ENCODE data around the gene IGF1.
A peak's percentile ranks its signal among the peaks of the same experiment; 100 is the strongest.

IGF1 gene

GRCh38 chr12:102461501-102461900 is 18.9 kb downstream of the IGF1 start:
- H3K4ac ChIP-seq (ENCODE audit: low read depth in 1 of 2, low read length in 2 of 2) = no peak overlapping the region
- H3K14ac ChIP-seq (ENCODE audit: low read length in 2 of 2) = no peak overlapping the region
- H2BK120ac ChIP-seq (ENCODE audit: low read depth, low read length) = no peak overlapping the region
- no peak overlapping the region for H2BK12ac ChIP-seq (ENCODE audit: low read length in 2 of 2)
- H3K4me2 ChIP-seq (ENCODE audit: low read length, poor library complexity, severe bottlenecking) = no peak overlapping the region
- no peak overlapping the region for H2AK5ac ChIP-seq (ENCODE audit: low read length, severe bottlenecking)
- no peak overlapping the region for H4K8ac ChIP-seq (ENCODE audit: low read length)
- no peaks in the 10 kb centered on the region for H3K4me1 ChIP-seq (ENCODE audit: control insufficient read depth, insufficient read depth, low read depth, low read length)
- no peak overlapping the region for H2BK5ac ChIP-seq (ENCODE audit: low read depth, low read length, poor library complexity, severe bottlenecking)
- DNase-seq = no peak
- no peak overlapping the region for H4K91ac ChIP-seq (ENCODE audit: low read length)
- H3K27ac ChIP-seq (ENCODE audit: low read length, poor library complexity, severe bottlenecking) = no peak overlapping the region
- no peaks in the 10 kb centered on the region for H3K9me3 ChIP-seq (ENCODE audit: control insufficient read depth, low read length)
- no peak overlapping the region for H2BK15ac ChIP-seq (ENCODE audit: low read depth, poor library complexity, severe bottlenecking)
- no peak overlapping the region for H2AFZ ChIP-seq (ENCODE audit: low read depth, low read length)
- no peaks in the 10 kb centered on the region for H3K27me3 ChIP-seq (ENCODE audit: control insufficient read depth in 1 of 2, insufficient read depth in 1 of 2, low read length in 2 of 2)
- H3K9ac ChIP-seq (ENCODE audit: low read length) = no peak overlapping the region
- H3K23ac ChIP-seq (ENCODE audit: low read length in 2 of 2) = no peak overlapping the region
- H3K36me3 ChIP-seq (ENCODE audit: control insufficient read depth in 1 of 2, insufficient read depth in 2 of 2, low read depth in 1 of 2, low read length in 2 of 2) = no peaks in the 10 kb centered on the region
- no peaks in the 10 kb centered on the region for H3K79me1 ChIP-seq (replicated peaks; ENCODE audit: low read length, poor library complexity, severe bottlenecking)
- no peak overlapping the region for H3K18ac ChIP-seq (ENCODE audit: low read depth in 1 of 2, low read length in 2 of 2)
- no peak overlapping the region for H3K4me3 ChIP-seq (ENCODE audit: insufficient read depth in 1 of 2, low read depth in 1 of 2, low read length in 2 of 2)
- no CpG with 5 or more reads among the region's 1 CpG for WGBS

GRCh38 chr12:102459314-102459713 is 21.0 kb downstream of the IGF1 start:
- no peak overlapping the region for H2BK12ac ChIP-seq (ENCODE audit: low read length in 2 of 2)
- no peak overlapping the region for H3K18ac ChIP-seq (ENCODE audit: low read depth in 1 of 2, low read length in 2 of 2)
- no peak overlapping the region for H2AK5ac ChIP-seq (ENCODE audit: low read length, severe bottlenecking)
- no peaks in the 10 kb centered on the region for H3K79me1 ChIP-seq (replicated peaks; ENCODE audit: low read length, poor library complexity, severe bottlenecking)
- no peaks in the 10 kb centered on the region for H3K9me3 ChIP-seq (ENCODE audit: control insufficient read depth, low read length)
- DNase-seq = no peak
- H4K8ac ChIP-seq (ENCODE audit: low read length) = no peak overlapping the region
- no peak overlapping the region for H2BK5ac ChIP-seq (ENCODE audit: low read depth, low read length, poor library complexity, severe bottlenecking)
- no peak overlapping the region for H3K23ac ChIP-seq (ENCODE audit: low read length in 2 of 2)
- no peak overlapping the region for H3K4ac ChIP-seq (ENCODE audit: low read depth in 1 of 2, low read length in 2 of 2)
- H3K4me1 ChIP-seq (ENCODE audit: control insufficient read depth, insufficient read depth, low read depth, low read length) = no peaks in the 10 kb centered on the region
- H3K4me3 ChIP-seq (ENCODE audit: insufficient read depth in 1 of 2, low read depth in 1 of 2, low read length in 2 of 2) = no peak overlapping the region
- H2AFZ ChIP-seq (ENCODE audit: low read depth, low read length) = no peak overlapping the region
- no peak overlapping the region for H4K91ac ChIP-seq (ENCODE audit: low read length)
- no peak overlapping the region for H3K14ac ChIP-seq (ENCODE audit: low read length in 2 of 2)
- no peak overlapping the region for H3K27ac ChIP-seq (ENCODE audit: low read length, poor library complexity, severe bottlenecking)
- no peaks in the 10 kb centered on the region for H3K27me3 ChIP-seq (ENCODE audit: control insufficient read depth in 1 of 2, insufficient read depth in 1 of 2, low read length in 2 of 2)
- no peak overlapping the region for H2BK120ac ChIP-seq (ENCODE audit: low read depth, low read length)
- no peak overlapping the region for H3K4me2 ChIP-seq (ENCODE audit: low read length, poor library complexity, severe bottlenecking)
- H3K36me3 ChIP-seq (ENCODE audit: control insufficient read depth in 1 of 2, insufficient read depth in 2 of 2, low read depth in 1 of 2, low read length in 2 of 2) = no peaks in the 10 kb centered on the region
- 80% methylated on average over 4 of the region's 5 CpGs for WGBS
- no peak overlapping the region for H2BK15ac ChIP-seq (ENCODE audit: low read depth, poor library complexity, severe bottlenecking)
- H3K9ac ChIP-seq (ENCODE audit: low read length) = no peak overlapping the region

GRCh38 chr12:102454808-102455760 is 25.3 kb downstream of the IGF1 start:
- 95% methylated on average over 4 of the region's 4 CpGs for WGBS
- Histone ChIP-seq H3K27me3 (ENCODE audit: control insufficient read depth in 1 of 2, insufficient read depth in 1 of 2, low read length in 2 of 2) (no peaks in the 10 kb centered on the region), H3K14ac (ENCODE audit: low read length in 2 of 2) (no peak overlapping the region)

GRCh38 chr12:102454330-102454729 is 26.0 kb downstream of the IGF1 start:
- no peak for DNase-seq
- H2BK5ac ChIP-seq (ENCODE audit: low read depth, low read length, poor library complexity, severe bottlenecking) = no peak overlapping the region
- no peak overlapping the region for H3K27ac ChIP-seq (ENCODE audit: low read length, poor library complexity, severe bottlenecking)
- H4K91ac ChIP-seq (ENCODE audit: low read length) = no peak overlapping the region
- no peak overlapping the region for H3K4me2 ChIP-seq (ENCODE audit: low read length, poor library complexity, severe bottlenecking)
- H3K14ac ChIP-seq (ENCODE audit: low read length in 2 of 2) = no peak overlapping the region
- no peaks in the 10 kb centered on the region for H3K4me1 ChIP-seq (ENCODE audit: control insufficient read depth, insufficient read depth, low read depth, low read length)
- no peak overlapping the region for H3K18ac ChIP-seq (ENCODE audit: low read depth in 1 of 2, low read length in 2 of 2)
- no peaks in the 10 kb centered on the region for H3K9me3 ChIP-seq (ENCODE audit: control insufficient read depth, low read length)
- H2BK15ac ChIP-seq (ENCODE audit: low read depth, poor library complexity, severe bottlenecking) = no peak overlapping the region
- H3K36me3 ChIP-seq (ENCODE audit: control insufficient read depth in 1 of 2, insufficient read depth in 2 of 2, low read depth in 1 of 2, low read length in 2 of 2) = no peaks in the 10 kb centered on the region
- H2AFZ ChIP-seq (ENCODE audit: low read depth, low read length) = no peak overlapping the region
- H2BK120ac ChIP-seq (ENCODE audit: low read depth, low read length) = no peak overlapping the region
- no peaks in the 10 kb centered on the region for H3K27me3 ChIP-seq (ENCODE audit: control insufficient read depth in 1 of 2, insufficient read depth in 1 of 2, low read length in 2 of 2)
- no peak overlapping the region for H4K8ac ChIP-seq (ENCODE audit: low read length)
- H3K79me1 ChIP-seq (replicated peaks; ENCODE audit: low read length, poor library complexity, severe bottlenecking) = no peaks in the 10 kb centered on the region
- no peak overlapping the region for H2AK5ac ChIP-seq (ENCODE audit: low read length, severe bottlenecking)
- H3K4ac ChIP-seq (ENCODE audit: low read depth in 1 of 2, low read length in 2 of 2) = no peak overlapping the region
- H3K4me3 ChIP-seq (ENCODE audit: insufficient read depth in 1 of 2, low read depth in 1 of 2, low read length in 2 of 2) = no peak overlapping the region
- no peak overlapping the region for H2BK12ac ChIP-seq (ENCODE audit: low read length in 2 of 2)
- no peak overlapping the region for H3K23ac ChIP-seq (ENCODE audit: low read length in 2 of 2)
- WGBS = 70% methylated on average over 2 of the region's 2 CpGs
- H3K9ac ChIP-seq (ENCODE audit: low read length) = no peak overlapping the region

More at GRCh38 chr12:102454808-102455760, 25.3 kb downstream of the IGF1 start:
- no peaks in the 10 kb centered on the region for H3K79me1 ChIP-seq (replicated peaks; ENCODE audit: low read length, poor library complexity, severe bottlenecking)
- H2AFZ ChIP-seq (ENCODE audit: low read depth, low read length) = peak overlapping the region; percentile 49
- no peak overlapping the region for H3K23ac ChIP-seq (ENCODE audit: low read length in 2 of 2)
- H3K4me1 ChIP-seq (ENCODE audit: control insufficient read depth, insufficient read depth, low read depth, low read length) = no peaks in the 10 kb centered on the region
- H3K9me3 ChIP-seq (ENCODE audit: control insufficient read depth, low read length) = no peaks in the 10 kb centered on the region
- DNase-seq = peak; percentile 13
- no peak overlapping the region for H2BK5ac ChIP-seq (ENCODE audit: low read depth, low read length, poor library complexity, severe bottlenecking)
- H4K8ac ChIP-seq (ENCODE audit: low read length) = no peak overlapping the region
- no peak overlapping the region for H3K4me2 ChIP-seq (ENCODE audit: low read length, poor library complexity, severe bottlenecking)
- no peaks in the 10 kb centered on the region for H3K36me3 ChIP-seq (ENCODE audit: control insufficient read depth in 1 of 2, insufficient read depth in 2 of 2, low read depth in 1 of 2, low read length in 2 of 2)
- no peak overlapping the region for H3K18ac ChIP-seq (ENCODE audit: low read depth in 1 of 2, low read length in 2 of 2)
- H2BK120ac ChIP-seq (ENCODE audit: low read depth, low read length) = no peak overlapping the region
- no peak overlapping the region for H4K91ac ChIP-seq (ENCODE audit: low read length)
- H3K9ac ChIP-seq (ENCODE audit: low read length) = no peak overlapping the region
- H3K4ac ChIP-seq (ENCODE audit: low read depth in 1 of 2, low read length in 2 of 2) = no peak overlapping the region
- H3K27ac ChIP-seq (ENCODE audit: low read length, poor library complexity, severe bottlenecking) = no peak overlapping the region
- no peak overlapping the region for H3K4me3 ChIP-seq (ENCODE audit: insufficient read depth in 1 of 2, low read depth in 1 of 2, low read length in 2 of 2)
- H2BK15ac ChIP-seq (ENCODE audit: low read depth, poor library complexity, severe bottlenecking) = no peak overlapping the region
- no peak overlapping the region for H2AK5ac ChIP-seq (ENCODE audit: low read length, severe bottlenecking)
- H2BK12ac ChIP-seq (ENCODE audit: low read length in 2 of 2) = no peak overlapping the region

Measured in mesenchymal stem cell (in vitro differentiated cells and primary cell).